ENCODE results near the gene HSPA4. TPM values are rescaled to one million over a fixed set of nuclear protein-coding genes. Genes with fewer than 3 reads are reported as not detected.

The HSPA4 gene
- total RNA-seq, 2 experiments from 2014 or later = 88.2 to 94.6 TPM

- CTCF ChIA-PET = no interaction called here
- POLR2A ChIA-PET = no interaction called here
- Mint-ChIP-seq H3K4me3 (no peak overlapping the region), H3K27me3 (no peaks in the 10 kb centered on the region), H3K9me3 (no peaks in the 10 kb centered on the region), H3K27ac (no peak overlapping the region), H3K36me3 (ENCODE audit: low read depth) (no peaks in the 10 kb centered on the region), H3K4me1 (no peaks in the 10 kb centered on the region)
- DNase-seq = no peak
Measured at GRCh38 chr5:133145436-133146170, 93.8 kb downstream of the HSPA4 start.

GRCh38 chr5:133147411-133147810 lies 95.6 kb downstream of the HSPA4 start:
- no peak overlapping the region for H3K4me3 Mint-ChIP-seq
- ChIA-PET CTCF (no interaction called here), POLR2A (no interaction called here)
- H3K4me1 Mint-ChIP-seq = no peaks in the 10 kb centered on the region
- H3K27ac Mint-ChIP-seq = no peak overlapping the region
- no peak for DNase-seq
- no peaks in the 10 kb centered on the region for H3K9me3 Mint-ChIP-seq
- H3K27me3 Mint-ChIP-seq = no peaks in the 10 kb centered on the region
- H3K36me3 Mint-ChIP-seq (ENCODE audit: low read depth) = no peaks in the 10 kb centered on the region

GRCh38 chr5:133147815-133148567 lies 96.2 kb downstream of the HSPA4 start:
- Mint-ChIP-seq H3K27me3 (no peaks in the 10 kb centered on the region), H3K36me3 (ENCODE audit: low read depth) (no peaks in the 10 kb centered on the region), H3K4me1 (no peaks in the 10 kb centered on the region), H3K4me3 (no peak overlapping the region), H3K27ac (no peak overlapping the region), H3K9me3 (no peaks in the 10 kb centered on the region)
- CTCF ChIA-PET = no interaction called here
- DNase-seq = no peak
- POLR2A ChIA-PET = no interaction called here

GRCh38 chr5:133149345-133149744 lies 97.5 kb downstream of the HSPA4 start:
- Mint-ChIP-seq H3K27ac (no peak overlapping the region), H3K36me3 (ENCODE audit: low read depth) (no peaks in the 10 kb centered on the region), H3K4me3 (no peak overlapping the region), H3K27me3 (no peaks in the 10 kb centered on the region), H3K4me1 (no peaks in the 10 kb centered on the region), H3K9me3 (no peaks in the 10 kb centered on the region)
- DNase-seq = no peak
- ChIA-PET CTCF (no interaction called here), POLR2A (no interaction called here)

- no peak overlapping the region for H3K27ac Mint-ChIP-seq
- POLR2A ChIA-PET = no interaction called here
Measured at GRCh38 chr5:133150909-133151544, 99.2 kb downstream of the HSPA4 start.

GRCh38 chr5:133154274-133155075 lies 102.7 kb downstream of the HSPA4 start:
- peaks cover 2% of the 10 kb centered on the region for H3K9me3 Mint-ChIP-seq
- ChIA-PET CTCF (no interaction called here), POLR2A (no interaction called here)
- no peaks in the 10 kb centered on the region for H3K36me3 Mint-ChIP-seq (ENCODE audit: low read depth)
- H3K4me3 Mint-ChIP-seq = no peak overlapping the region
- no peaks in the 10 kb centered on the region for H3K27me3 Mint-ChIP-seq
- H3K27ac Mint-ChIP-seq = no peak overlapping the region
- no peak for DNase-seq
- no peaks in the 10 kb centered on the region for H3K4me1 Mint-ChIP-seq

More at GRCh38 chr5:133150909-133151544, 99.2 kb downstream of the HSPA4 start:
- H3K4me1 Mint-ChIP-seq = no peaks in the 10 kb centered on the region
- no peak for DNase-seq
- H3K36me3 Mint-ChIP-seq (ENCODE audit: low read depth) = no peaks in the 10 kb centered on the region
- H3K9me3 Mint-ChIP-seq = no peaks in the 10 kb centered on the region
- no peaks in the 10 kb centered on the region for H3K27me3 Mint-ChIP-seq
- no peak overlapping the region for H3K4me3 Mint-ChIP-seq
- CTCF ChIA-PET = no interaction called here

GRCh38 chr5:133155326-133155969 lies 103.6 kb downstream of the HSPA4 start:
- POLR2A ChIA-PET = no interaction called here
- no peak overlapping the region for H3K27ac Mint-ChIP-seq
- CTCF ChIA-PET = no interaction called here
- no peak overlapping the region for H3K4me3 Mint-ChIP-seq
- no peaks in the 10 kb centered on the region for H3K27me3 Mint-ChIP-seq
- H3K36me3 Mint-ChIP-seq (ENCODE audit: low read depth) = no peaks in the 10 kb centered on the region
- peaks cover 2% of the 10 kb centered on the region for H3K9me3 Mint-ChIP-seq
- DNase-seq = no peak
- no peaks in the 10 kb centered on the region for H3K4me1 Mint-ChIP-seq

Other genes with a start within 250 kb of the HSPA4 start
- gene SOWAHA, start 238.7 kb upstream of the HSPA4 start, total RNA-seq = not detected
- gene SHROOM1, start 221.4 kb upstream of the HSPA4 start, total RNA-seq = 1 to 10 TPM; 2.5 to 2.7 TPM
- gene GDF9, start 185.5 kb upstream of the HSPA4 start, total RNA-seq = 1 to 10 TPM in 1 of 2 experiments, under 1 TPM in 1; 0.68 to 1.2 TPM
- gene UQCRQ, start 185.4 kb upstream of the HSPA4 start, total RNA-seq = 100 to 1,000 TPM; 281 to 293 TPM
- gene LEAP2, start 178.3 kb upstream of the HSPA4 start, total RNA-seq = 1 to 10 TPM; 2.5 to 3.2 TPM
- gene AFF4, start 88.4 kb upstream of the HSPA4 start, total RNA-seq = 10 to 100 TPM; 33.1 to 33.3 TPM
- 10 to 100 TPM; 27.9 to 28.0 TPM for gene ZCCHC10, start 25.5 kb upstream of the HSPA4 start, total RNA-seq